ENCODE measurements around the gene TNFRSF8. TPM values are rescaled to one million over a fixed set of nuclear protein-coding genes. Genes with fewer than 3 reads are reported as not detected.

TNFRSF8 gene
- polyA plus RNA-seq, 1 of the 3 experiments (the other 2 are of a cell fraction), result 0.07 TPM

DNA sequence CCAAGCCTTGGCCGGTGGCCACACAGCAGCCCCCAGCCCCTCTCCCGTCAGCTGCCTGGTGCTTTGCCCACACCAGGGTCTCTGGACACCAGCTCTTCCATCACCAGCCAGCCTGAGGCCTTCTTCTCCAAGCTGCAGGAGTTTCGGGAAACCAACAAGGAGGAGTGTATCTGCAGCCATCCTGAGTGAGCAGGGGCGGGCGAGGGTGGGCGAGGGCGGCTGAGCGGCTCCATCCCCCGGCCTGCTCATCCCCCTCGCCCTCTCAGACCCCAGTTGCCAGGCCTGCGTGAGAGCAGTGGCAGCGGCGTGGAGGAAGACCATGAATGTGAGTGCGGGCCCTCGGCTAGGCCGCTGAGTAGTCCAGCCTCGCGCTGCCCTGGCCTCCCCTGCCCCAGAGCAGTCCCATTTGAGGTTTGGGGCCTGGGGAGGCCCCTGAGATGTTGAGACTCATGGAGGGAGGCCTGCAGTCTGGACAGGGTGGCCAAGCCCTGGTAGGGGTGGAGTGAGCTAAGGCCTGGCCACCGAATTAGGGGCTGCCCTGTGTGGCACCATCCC, 34.1 kb upstream of the TNFRSF8 start:
- TF ChIP-seq FOXJ3 (CRISPR knock-in tag; IDR thresholded peaks at IDR 0.05) (no peak), MEF2A (IDR thresholded peaks at IDR 0.05; ENCODE audit: borderline replicate concordance, low read depth) (no peak), EZH2phosphoT487 (IDR thresholded peaks at IDR 0.05; ENCODE audit: borderline replicate concordance, low read depth) (no peak), IRF3 (IDR thresholded peaks at IDR 0.05; ENCODE audit: low read depth, low read length) (no peak), NFIC (IDR thresholded peaks at IDR 0.05; ENCODE audit: borderline replicate concordance) (no peak), EP300 (IDR thresholded peaks at IDR 0.05; ENCODE audit: borderline replicate concordance in 1 of 2, low read depth in 1 of 2, low read length in 1 of 2) (no peak)
- TF ChIP-seq, protein P1, sequence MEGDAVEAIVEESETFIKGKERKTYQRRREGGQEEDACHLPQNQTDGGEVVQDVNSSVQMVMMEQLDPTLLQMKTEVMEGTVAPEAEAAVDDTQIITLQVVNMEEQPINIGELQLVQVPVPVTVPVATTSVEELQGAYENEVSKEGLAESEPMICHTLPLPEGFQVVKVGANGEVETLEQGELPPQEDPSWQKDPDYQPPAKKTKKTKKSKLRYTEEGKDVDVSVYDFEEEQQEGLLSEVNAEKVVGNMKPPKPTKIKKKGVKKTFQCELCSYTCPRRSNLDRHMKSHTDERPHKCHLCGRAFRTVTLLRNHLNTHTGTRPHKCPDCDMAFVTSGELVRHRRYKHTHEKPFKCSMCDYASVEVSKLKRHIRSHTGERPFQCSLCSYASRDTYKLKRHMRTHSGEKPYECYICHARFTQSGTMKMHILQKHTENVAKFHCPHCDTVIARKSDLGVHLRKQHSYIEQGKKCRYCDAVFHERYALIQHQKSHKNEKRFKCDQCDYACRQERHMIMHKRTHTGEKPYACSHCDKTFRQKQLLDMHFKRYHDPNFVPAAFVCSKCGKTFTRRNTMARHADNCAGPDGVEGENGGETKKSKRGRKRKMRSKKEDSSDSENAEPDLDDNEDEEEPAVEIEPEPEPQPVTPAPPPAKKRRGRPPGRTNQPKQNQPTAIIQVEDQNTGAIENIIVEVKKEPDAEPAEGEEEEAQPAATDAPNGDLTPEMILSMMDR (IDR thresholded peaks at IDR 0.05), result no peak
- TF ChIP-seq, protein P2, sequence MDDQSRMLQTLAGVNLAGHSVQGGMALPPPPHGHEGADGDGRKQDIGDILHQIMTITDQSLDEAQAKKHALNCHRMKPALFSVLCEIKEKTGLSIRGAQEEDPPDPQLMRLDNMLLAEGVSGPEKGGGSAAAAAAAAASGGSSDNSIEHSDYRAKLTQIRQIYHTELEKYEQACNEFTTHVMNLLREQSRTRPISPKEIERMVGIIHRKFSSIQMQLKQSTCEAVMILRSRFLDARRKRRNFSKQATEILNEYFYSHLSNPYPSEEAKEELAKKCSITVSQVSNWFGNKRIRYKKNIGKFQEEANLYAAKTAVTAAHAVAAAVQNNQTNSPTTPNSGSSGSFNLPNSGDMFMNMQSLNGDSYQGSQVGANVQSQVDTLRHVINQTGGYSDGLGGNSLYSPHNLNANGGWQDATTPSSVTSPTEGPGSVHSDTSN (IDR thresholded peaks at IDR 0.05), result no peak
- H3K4me2 ChIP-seq, result no peak overlapping the region
- H3K4me3 ChIP-seq (ENCODE audit: low read depth in 2 of 2, low read length in 1 of 2), result no peak overlapping the region
- no peaks in the 10 kb centered on the region for H3K27me3 ChIP-seq (ENCODE audit: insufficient read depth)
- H4K20me1 ChIP-seq (ENCODE audit: insufficient read depth), result no peaks in the 10 kb centered on the region
- H3K27ac ChIP-seq (ENCODE audit: low read depth in 2 of 2, low read length in 1 of 2), result no peak overlapping the region
- no peaks in the 10 kb centered on the region for H3K9me2 ChIP-seq
- no CpG with 5 or more reads among the region's 19 CpGs for WGBS (ENCODE audit: low lambda C conversion rate)
- H3F3A ChIP-seq (replicated peaks; ENCODE audit: insufficient read depth), result no peaks in the 10 kb centered on the region
- no peaks in the 10 kb centered on the region for H3K4me1 ChIP-seq (ENCODE audit: control insufficient read depth in 1 of 2, insufficient read depth in 2 of 2, low read depth in 1 of 2, low read length in 1 of 2)
- no peak for DNase-seq
- H3K9ac ChIP-seq, result no peak overlapping the region
- H3K9me3 ChIP-seq, result no peaks in the 10 kb centered on the region
- peaks cover 11 to 12% of the 10 kb centered on the region in 2 experiments for H3K36me3 ChIP-seq (replicated peaks in 1 of 2; ENCODE audit: control insufficient read depth in 1 of 2, insufficient read depth in 2 of 2, low read length in 1 of 2)
- CTCF ChIA-PET, result no interaction called here
- H2AFZ ChIP-seq (ENCODE audit: low read depth), result no peak overlapping the region
- H3K79me2 ChIP-seq (ENCODE audit: insufficient read depth), result no peaks in the 10 kb centered on the region
- POLR2A ChIA-PET, result interaction anchor here (0.5 kb wide), 1 partner anchor 10 kb away, joined by 3 read pairs; the partner anchor contains the start of gene MIIP

DNA sequence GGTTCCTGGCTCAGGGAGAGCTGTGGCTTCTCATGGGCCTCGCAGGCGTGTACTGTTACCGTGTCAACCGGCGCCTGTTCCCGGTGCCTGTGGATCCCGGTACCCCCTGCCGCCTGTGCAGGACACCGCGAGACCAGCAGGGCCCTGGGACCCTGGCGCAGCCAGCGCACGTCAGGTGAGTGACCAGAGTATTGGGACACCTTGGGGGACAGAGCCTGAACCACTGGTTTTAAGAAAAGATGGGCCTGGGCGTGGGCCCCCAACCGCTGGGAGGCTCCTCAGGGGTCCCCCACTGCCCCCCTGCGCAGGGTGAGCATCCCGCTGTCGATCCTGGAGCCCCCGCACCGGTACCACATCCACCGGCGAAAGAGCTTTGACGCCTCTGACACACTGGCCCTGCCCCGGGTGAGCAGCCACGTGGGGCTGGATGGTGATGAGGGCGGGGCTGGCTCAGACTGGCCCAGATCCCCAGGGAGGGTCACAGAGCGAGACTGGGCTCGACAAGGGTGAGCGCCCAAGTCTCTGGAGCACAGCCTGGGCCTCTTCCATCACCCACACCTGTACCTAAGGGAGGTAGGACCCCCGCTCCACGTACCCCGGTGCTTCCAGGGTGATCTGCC, 33.3 kb upstream of the TNFRSF8 start:
- Histone ChIP-seq H3K9me3 (no peaks in the 10 kb centered on the region), H3K27ac (ENCODE audit: low read depth in 2 of 2, low read length in 1 of 2) (no peak overlapping the region), H3K27me3 (ENCODE audit: insufficient read depth) (no peaks in the 10 kb centered on the region), H2AFZ (ENCODE audit: low read depth) (no peak overlapping the region), H3K36me3 (replicated peaks in 1 of 2; ENCODE audit: control insufficient read depth in 1 of 2, insufficient read depth in 2 of 2, low read length in 1 of 2) (peaks cover 6 to 12% of the 10 kb centered on the region in 2 experiments), H3K4me2 (no peak overlapping the region), H3F3A (replicated peaks; ENCODE audit: insufficient read depth) (no peaks in the 10 kb centered on the region), H3K9me2 (no peaks in the 10 kb centered on the region), H3K79me2 (ENCODE audit: insufficient read depth) (no peaks in the 10 kb centered on the region), H3K9ac (no peak overlapping the region), H3K4me3 (ENCODE audit: low read depth in 2 of 2, low read length in 1 of 2) (no peak overlapping the region), H4K20me1 (ENCODE audit: insufficient read depth) (no peaks in the 10 kb centered on the region), H3K4me1 (ENCODE audit: control insufficient read depth in 1 of 2, insufficient read depth in 2 of 2, low read depth in 1 of 2, low read length in 1 of 2) (peaks cover 0 to 3% of the 10 kb centered on the region in 2 experiments; a peak in 1 of 4 replicates)
- TF ChIP-seq FOSL2 (IDR thresholded peaks at IDR 0.05; ENCODE audit: borderline replicate concordance, low read depth) (no peak), EP300 (IDR thresholded peaks at IDR 0.05; ENCODE audit: borderline replicate concordance in 1 of 2, low read depth in 1 of 2, low read length in 1 of 2) (no peak), GATA2 (CRISPR knock-in tag; IDR thresholded peaks at IDR 0.05) (no peak), RAD21 (IDR thresholded peaks at IDR 0.05; ENCODE audit: low read length) (no peak), SMC3 (IDR thresholded peaks at IDR 0.05; ENCODE audit: low read depth, low read length) (no peak), FOXJ3 (CRISPR knock-in tag; IDR thresholded peaks at IDR 0.05) (no peak), MEF2A (IDR thresholded peaks at IDR 0.05; ENCODE audit: borderline replicate concordance, low read depth) (no peak), CHD2 (IDR thresholded peaks at IDR 0.05; ENCODE audit: low read length, partially characterized antibody) (no peak), RFX5 (IDR thresholded peaks at IDR 0.05; ENCODE audit: low read length) (no peak), MXI1 (IDR thresholded peaks at IDR 0.05; ENCODE audit: low read depth, low read length) (no peak), POLR2AphosphoS5 (IDR thresholded peaks at IDR 0.05; ENCODE audit: low read depth, low read length) (no peak), TAF1 (IDR thresholded peaks at IDR 0.05; ENCODE audit: borderline replicate concordance, low read depth, low read length) (no peak)
- TF ChIP-seq, protein P2 (IDR thresholded peaks at IDR 0.05), result no peak
- TF ChIP-seq, protein P3, sequence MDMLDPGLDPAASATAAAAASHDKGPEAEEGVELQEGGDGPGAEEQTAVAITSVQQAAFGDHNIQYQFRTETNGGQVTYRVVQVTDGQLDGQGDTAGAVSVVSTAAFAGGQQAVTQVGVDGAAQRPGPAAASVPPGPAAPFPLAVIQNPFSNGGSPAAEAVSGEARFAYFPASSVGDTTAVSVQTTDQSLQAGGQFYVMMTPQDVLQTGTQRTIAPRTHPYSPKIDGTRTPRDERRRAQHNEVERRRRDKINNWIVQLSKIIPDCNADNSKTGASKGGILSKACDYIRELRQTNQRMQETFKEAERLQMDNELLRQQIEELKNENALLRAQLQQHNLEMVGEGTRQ (IDR thresholded peaks at IDR 0.05; ENCODE audit: borderline replicate concordance, low read depth, low read length), result no peak
- ChIA-PET CTCF (interaction anchor here (1.0 kb wide), 1 partner anchor 95 kb away, joined by 3 read pairs; no protein-coding TSS in a partner anchor), POLR2A (interaction anchor here (0.5 to 1.7 kb wide), 2 partner anchors 14 to 120 kb away, joined by 4 to 5 read pairs; no protein-coding TSS in a partner anchor)
- 100% methylated on average over 3 of the region's 32 CpGs for WGBS (ENCODE audit: low lambda C conversion rate)
- no peak for DNase-seq
